ENCODE results near the gene PGD. TPM values are rescaled to one million over a fixed set of nuclear protein-coding genes. Genes with fewer than 3 reads are reported as not detected.

The PGD gene
- total RNA-seq, 3 donors from 2014 or later: 82.2 to 105 (median 93.1) TPM

DNA sequence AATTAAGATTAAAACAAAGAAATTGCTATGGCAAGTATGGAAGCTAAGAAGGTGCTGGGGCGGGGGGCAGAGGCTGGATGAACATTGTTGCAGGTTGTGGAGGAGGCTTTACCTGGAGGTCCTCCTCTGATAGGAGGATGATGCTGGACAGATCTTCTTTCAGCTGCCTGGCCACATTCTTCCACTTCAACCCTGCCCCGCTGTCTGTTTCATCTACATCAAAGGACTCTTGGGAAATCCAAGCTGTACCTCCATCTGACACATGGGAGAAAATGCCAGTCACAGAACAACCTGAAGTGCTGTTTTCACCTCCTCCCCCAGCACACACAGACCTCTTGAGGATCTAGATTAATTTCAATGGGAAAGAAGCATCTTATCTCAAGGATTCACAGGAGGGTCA, 68.2 kb downstream of the PGD start:
- Mint-ChIP-seq H3K4me1 (ENCODE audit: low read depth) (peaks cover 10% of the 10 kb centered on the region), H3K36me3 (ENCODE audit: insufficient read depth) (peaks cover 30% of the 10 kb centered on the region), H3K27me3 (ENCODE audit: low read depth) (no peaks in the 10 kb centered on the region), H3K9me3 (no peaks in the 10 kb centered on the region), H3K4me3 (no peak overlapping the region)
- ATAC-seq: no peak
- no peak for DNase-seq

DNA sequence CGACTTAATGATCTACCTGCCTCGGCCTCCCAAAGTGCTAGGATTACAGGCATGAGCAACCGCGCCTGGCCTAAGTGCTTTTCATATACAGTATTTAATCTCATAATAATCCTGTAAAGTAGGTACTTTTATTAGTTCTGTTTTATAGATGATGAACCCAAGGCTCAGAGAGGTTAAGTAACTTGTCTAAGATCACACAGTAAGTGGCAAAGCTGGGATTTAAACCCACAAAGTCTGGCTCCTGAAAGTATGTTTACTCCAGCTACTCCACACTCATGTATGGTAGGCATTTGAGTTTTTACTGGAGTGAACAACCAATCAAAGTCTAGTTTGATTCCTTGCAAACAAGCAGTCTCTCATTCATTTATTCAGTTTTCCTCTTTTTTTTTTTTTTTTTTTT, 71.2 kb downstream of the PGD start:
- no peaks in the 10 kb centered on the region for H3K27me3 Mint-ChIP-seq (ENCODE audit: low read depth)
- no peaks in the 10 kb centered on the region for H3K9me3 Mint-ChIP-seq
- H3K4me1 Mint-ChIP-seq (ENCODE audit: low read depth): peaks cover 27% of the 10 kb centered on the region
- no peak for ATAC-seq
- peaks cover 17% of the 10 kb centered on the region for H3K36me3 Mint-ChIP-seq (ENCODE audit: insufficient read depth)
- H3K4me3 Mint-ChIP-seq: no peak overlapping the region
- DNase-seq: no peak

Other genes with a start within 250 kb of the PGD start
- gene KIF1B, start 188.5 kb upstream of the PGD start, total RNA-seq: 10 to 100 TPM; 12.3 to 17.0 (median 16.6) TPM
- 10 to 100 TPM; 16.3 to 24.2 (median 22.3) TPM for gene CENPS, start 31.4 kb downstream of the PGD start, total RNA-seq
- under 1 TPM in 1 of 3 donors, not detected in 2; 0.32 TPM for gene CORT, start 51.0 kb downstream of the PGD start, total RNA-seq
- 10 to 100 TPM; 62.9 to 81.5 (median 73.4) TPM for gene DFFA, start 73.5 kb downstream of the PGD start, total RNA-seq
- 10 to 100 TPM; 21.6 to 23.4 (median 22.2) TPM for gene PEX14, start 75.9 kb downstream of the PGD start, total RNA-seq